ENCODE measurements around the gene F7. TPM values are rescaled to one million over a fixed set of nuclear protein-coding genes. Genes with fewer than 3 reads are reported as not detected.
"Not testable (repeated sequence)": the region's sequence is repeated elsewhere in the genome, so short reads cannot be mapped to it uniquely, and the experiment has no call there.

The F7 gene
- total RNA-seq, 2 donors from 2014 or later, result not detected

GRCh38 chr13:113109151-113110047 is 3.8 kb downstream of the F7 start:
- Mint-ChIP-seq H3K27ac (no peak overlapping the region), H3K27me3 (no peaks in the 10 kb centered on the region), H3K36me3 (ENCODE audit: low read depth) (no peaks in the 10 kb centered on the region), H3K4me3 (peak overlapping the region; percentile 79), H3K4me1 (no peaks in the 10 kb centered on the region)
- no peaks in the 10 kb centered on the region for H3K9me3 ChIP-seq (ENCODE audit: control insufficient read depth, low read length, poor library complexity, severe bottlenecking)
- DNase-seq, result peak in 2 of 3 donors; percentile 6 to 10
- no peak for ATAC-seq

- no peaks in the 10 kb centered on the region for H3K27me3 Mint-ChIP-seq
- DNase-seq (peak in 2 of 3 donors; percentile 8 to 10), ATAC-seq (peak; percentile 62)
- no peak overlapping the region for H3K27ac Mint-ChIP-seq
- no peaks in the 10 kb centered on the region for H3K36me3 Mint-ChIP-seq (ENCODE audit: low read depth)
- H3K4me1 Mint-ChIP-seq, result no peaks in the 10 kb centered on the region
- peak overlapping the region; percentile 79 for H3K4me3 Mint-ChIP-seq
- H3K9me3 ChIP-seq (ENCODE audit: control insufficient read depth, low read length, poor library complexity, severe bottlenecking), result no peaks in the 10 kb centered on the region
Observed at GRCh38 chr13:113110048-113110851, 4.7 kb downstream of the F7 start.

- Mint-ChIP-seq H3K27me3 (no peaks in the 10 kb centered on the region), H3K27ac (no peak overlapping the region), H3K36me3 (ENCODE audit: low read depth) (no peaks in the 10 kb centered on the region), H3K4me3 (peak overlapping the region; percentile 75), H3K4me1 (no peaks in the 10 kb centered on the region)
- peak; percentile 33 for ATAC-seq
- H3K9me3 ChIP-seq (ENCODE audit: control insufficient read depth, low read length, poor library complexity, severe bottlenecking), result no peaks in the 10 kb centered on the region
- peak in 2 of 3 donors; percentile 1 to 11 for DNase-seq
Observed at GRCh38 chr13:113110852-113111315, 5.3 kb downstream of the F7 start.

GRCh38 chr13:113111821-113112220 is 6.2 kb downstream of the F7 start:
- H3K36me3 Mint-ChIP-seq (ENCODE audit: low read depth), result not testable (repeated sequence)

GRCh38 chr13:113112475-113112874 is 6.9 kb downstream of the F7 start:
- H3K27me3 Mint-ChIP-seq; H3K36me3 Mint-ChIP-seq (ENCODE audit: low read depth); H3K4me1 Mint-ChIP-seq; H3K9me3 ChIP-seq (ENCODE audit: control insufficient read depth, low read length, poor library complexity, severe bottlenecking); H3K4me3 Mint-ChIP-seq; H3K27ac Mint-ChIP-seq; ATAC-seq; DNase-seq: not testable (repeated sequence)

More at GRCh38 chr13:113111821-113112220, 6.2 kb downstream of the F7 start:
- ATAC-seq; H3K9me3 ChIP-seq (ENCODE audit: control insufficient read depth, low read length, poor library complexity, severe bottlenecking); H3K27ac Mint-ChIP-seq; H3K4me1 Mint-ChIP-seq; H3K4me3 Mint-ChIP-seq; H3K27me3 Mint-ChIP-seq: not testable (repeated sequence)
- DNase-seq, result peak in 2 of 3 donors; percentile 1 to 4

- no peak overlapping the region for H3K4me3 Mint-ChIP-seq
- peak; percentile 37 for ATAC-seq
- no peaks in the 10 kb centered on the region for H3K36me3 Mint-ChIP-seq (ENCODE audit: low read depth)
- H3K9me3 ChIP-seq (ENCODE audit: control insufficient read depth, low read length, poor library complexity, severe bottlenecking), result no peaks in the 10 kb centered on the region
- H3K27me3 Mint-ChIP-seq, result peaks cover 5% of the 10 kb centered on the region
- H3K27ac Mint-ChIP-seq, result no peak overlapping the region
- no peaks in the 10 kb centered on the region for H3K4me1 Mint-ChIP-seq
- DNase-seq, result no peak
Observed at GRCh38 chr13:113112893-113113845, 7.6 kb downstream of the F7 start.

GRCh38 chr13:113113846-113114271 is 8.3 kb downstream of the F7 start:
- H3K27ac Mint-ChIP-seq, result no peak overlapping the region
- H3K27me3 Mint-ChIP-seq, result peaks cover 5% of the 10 kb centered on the region
- ATAC-seq, result no peak
- DNase-seq, result no peak
- H3K9me3 ChIP-seq (ENCODE audit: control insufficient read depth, low read length, poor library complexity, severe bottlenecking), result no peaks in the 10 kb centered on the region
- H3K4me3 Mint-ChIP-seq, result no peak overlapping the region
- H3K36me3 Mint-ChIP-seq (ENCODE audit: low read depth), result no peaks in the 10 kb centered on the region
- no peaks in the 10 kb centered on the region for H3K4me1 Mint-ChIP-seq

GRCh38 chr13:113114511-113115362 is 9.1 kb downstream of the F7 start:
- no peak overlapping the region for H3K4me3 Mint-ChIP-seq
- no peaks in the 10 kb centered on the region for H3K9me3 ChIP-seq (ENCODE audit: control insufficient read depth, low read length, poor library complexity, severe bottlenecking)
- no peaks in the 10 kb centered on the region for H3K36me3 Mint-ChIP-seq (ENCODE audit: low read depth)
- no peak overlapping the region for H3K27ac Mint-ChIP-seq
- DNase-seq, result no peak
- H3K4me1 Mint-ChIP-seq, result no peaks in the 10 kb centered on the region
- H3K27me3 Mint-ChIP-seq, result peaks cover 7% of the 10 kb centered on the region
- ATAC-seq, result no peak

GRCh38 chr13:113115363-113116205 is 10.0 kb downstream of the F7 start:
- H3K4me1 Mint-ChIP-seq, result no peaks in the 10 kb centered on the region
- no peak for ATAC-seq
- no peak overlapping the region for H3K27ac Mint-ChIP-seq
- no peak for DNase-seq
- no peak overlapping the region for H3K4me3 Mint-ChIP-seq
- no peaks in the 10 kb centered on the region for H3K36me3 Mint-ChIP-seq (ENCODE audit: low read depth)
- H3K27me3 Mint-ChIP-seq, result peaks cover 12% of the 10 kb centered on the region
- no peaks in the 10 kb centered on the region for H3K9me3 ChIP-seq (ENCODE audit: control insufficient read depth, low read length, poor library complexity, severe bottlenecking)

- no peaks in the 10 kb centered on the region for H3K36me3 Mint-ChIP-seq (ENCODE audit: low read depth)
- H3K4me3 Mint-ChIP-seq, result no peak overlapping the region
- no peak overlapping the region for H3K27ac Mint-ChIP-seq
- no peaks in the 10 kb centered on the region for H3K4me1 Mint-ChIP-seq
- no peak for DNase-seq
- H3K9me3 ChIP-seq (ENCODE audit: control insufficient read depth, low read length, poor library complexity, severe bottlenecking), result no peaks in the 10 kb centered on the region
- peaks cover 18% of the 10 kb centered on the region for H3K27me3 Mint-ChIP-seq
- no peak for ATAC-seq
Observed at GRCh38 chr13:113116206-113116800, 10.7 kb downstream of the F7 start.

- Mint-ChIP-seq H3K36me3 (ENCODE audit: low read depth) (no peaks in the 10 kb centered on the region), H3K4me3 (no peak overlapping the region), H3K27ac (no peak overlapping the region), H3K4me1 (no peaks in the 10 kb centered on the region), H3K27me3 (peaks cover 23% of the 10 kb centered on the region)
- no peak for DNase-seq
- no peaks in the 10 kb centered on the region for H3K9me3 ChIP-seq (ENCODE audit: control insufficient read depth, low read length, poor library complexity, severe bottlenecking)
- no peak for ATAC-seq
Observed at GRCh38 chr13:113116871-113117271, 11.3 kb downstream of the F7 start.
